ENCODE data around the gene UBA52. TPM values are rescaled to one million over a fixed set of nuclear protein-coding genes. Genes with fewer than 3 reads are reported as not detected.

UBA52 gene
- 1,020 to 1,245 TPM (median 1,197 TPM) in 5 replicates for total RNA-seq (2022; extraction: Qiagen RNA extraction)

GRCh38 chr19:18571564-18572344, at the start of gene UBA52:
TSS of gene UBA52 (plus strand) at chr19:18571857. CDS start at chr19:18573301, 1,444 bp downstream.

GRCh38 chr19:18542941-18543813, 28.5 kb upstream of the UBA52 start, which contains the start of gene FKBP8:
TSS of gene FKBP8 (minus strand) at chr19:18543573. CDS start at chr19:18541970, 1,603 bp downstream.

GRCh38 chr19:18557411-18558201, 14.1 kb upstream of the UBA52 start, which contains the start of gene KXD1:
TSS of gene KXD1 (plus strand) at chr19:18557870. CDS start at chr19:18562057, 4,187 bp downstream.

GRCh38 chr19:18588611-18589379, 17.1 kb downstream of the UBA52 start, which contains the start of gene REX1BD:
TSS of gene REX1BD (plus strand) at chr19:18588798. CDS start at chr19:18588802, 4 bp downstream.

DNA sequence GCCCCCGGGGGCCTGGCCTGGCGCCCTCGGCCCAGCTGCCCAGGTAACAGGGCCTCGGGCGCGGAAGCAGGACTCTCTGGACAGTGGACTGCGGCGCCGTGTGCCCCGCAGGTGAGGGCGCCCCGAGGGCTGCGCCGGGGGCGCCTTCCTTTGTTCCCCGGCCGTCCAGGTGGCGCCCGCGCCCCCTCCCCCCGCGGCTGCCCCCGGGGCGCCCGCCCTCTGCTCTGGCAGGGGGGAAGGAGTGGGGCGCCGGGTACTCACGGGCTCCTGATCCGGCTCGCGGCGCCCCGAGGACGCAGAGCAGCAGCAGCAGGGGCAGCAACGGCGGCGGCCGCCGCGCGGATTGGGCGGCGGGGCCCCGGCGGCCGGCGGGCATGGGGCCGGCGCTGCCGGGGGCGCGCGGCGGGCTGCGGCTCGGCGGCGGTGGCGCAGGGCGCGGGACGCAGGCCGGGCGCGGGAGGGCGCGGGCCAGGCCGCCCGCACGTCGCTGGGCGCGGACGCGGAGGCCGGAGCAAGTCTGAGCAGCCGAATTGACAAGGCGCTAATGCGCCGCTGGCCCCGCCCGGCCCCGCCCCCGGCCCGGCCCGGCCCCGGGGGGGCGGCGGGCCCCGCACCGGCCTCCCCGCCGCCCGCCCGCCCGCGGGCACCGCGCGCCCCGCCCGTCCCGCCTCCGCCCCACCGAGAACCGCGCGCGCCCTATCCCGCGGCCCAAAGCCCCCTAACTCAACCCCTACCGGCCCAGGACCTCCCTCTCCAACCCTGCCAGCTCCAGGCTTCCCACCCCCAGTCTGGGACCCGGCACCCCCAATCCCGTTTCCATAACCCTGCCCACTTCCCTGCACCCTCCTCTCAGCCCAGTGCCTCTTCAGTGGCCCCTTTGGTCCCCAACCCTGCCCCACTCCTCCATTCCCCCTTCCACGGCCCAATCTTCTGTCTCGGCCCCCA, 34.9 kb downstream of the UBA52 start, which contains the start of gene CRLF1:
CRLF1 (minus strand) TSS at position 519 of the 945 bp plus-strand sequence; CDS start at position 376, 143 bp downstream.

DNA sequence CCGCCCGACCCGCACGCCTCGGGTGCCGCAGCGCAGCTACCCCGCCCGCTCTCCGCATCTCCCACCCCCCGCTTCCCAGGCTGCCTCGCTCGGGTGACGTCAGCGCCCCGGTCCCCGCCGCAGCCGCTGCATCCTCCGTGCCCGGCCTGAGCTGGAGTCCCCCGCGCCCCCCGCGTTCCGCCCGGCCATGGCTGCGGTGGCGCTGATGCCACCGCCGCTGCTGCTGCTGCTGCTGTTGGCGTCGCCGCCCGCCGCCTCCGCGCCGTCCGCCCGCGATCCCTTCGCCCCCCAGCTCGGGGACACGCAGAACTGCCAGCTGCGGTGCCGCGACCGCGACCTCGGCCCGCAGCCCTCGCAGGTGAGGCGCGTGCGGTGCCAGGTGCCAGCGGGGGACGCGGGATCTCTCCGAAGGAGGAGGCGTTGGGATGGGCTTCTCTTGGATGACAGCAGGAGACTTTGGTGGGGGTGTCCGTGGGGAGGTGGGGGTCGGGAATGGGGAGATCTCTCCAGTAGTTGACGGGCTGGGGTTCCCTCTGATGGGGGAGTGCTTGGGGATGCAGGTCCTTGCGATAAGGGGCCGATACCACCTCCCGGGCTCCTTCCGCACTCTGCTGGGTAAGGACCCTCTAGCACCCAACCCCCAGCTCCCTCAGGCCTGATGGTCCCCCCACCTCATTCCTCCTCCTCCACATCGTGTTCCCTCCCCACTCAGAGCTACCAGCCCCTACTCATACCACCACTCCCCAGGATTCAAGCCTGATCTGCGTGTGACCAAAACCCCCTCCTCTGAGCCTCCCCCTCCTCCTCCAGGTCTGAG, 41.3 kb downstream of the UBA52 start, which contains the start of gene TMEM59L:
TMEM59L (plus strand) TSS at position 99 of the 817 bp plus-strand sequence; CDS start at position 188, 89 bp downstream.

Other genes with a start within 250 kb of the UBA52 start
- gene LSM4, start 248.8 kb upstream of the UBA52 start, total RNA-seq (2022; extraction: Qiagen RNA extraction): 199 to 254 TPM (median 241 TPM) in 5 replicates
- 2.1 to 3.4 TPM (median 3.0 TPM) in 5 replicates for gene PGPEP1, start 231.3 kb upstream of the UBA52 start, total RNA-seq (2022; extraction: Qiagen RNA extraction)
- gene GDF15, start 185.7 kb upstream of the UBA52 start, total RNA-seq (2022; extraction: Qiagen RNA extraction): 26.2 to 63.2 TPM (median 48.3 TPM) in 5 replicates
- not detected in 5 replicates for gene LRRC25, start 174.2 kb upstream of the UBA52 start, total RNA-seq (2022; extraction: Qiagen RNA extraction)
- gene SSBP4, start 152.5 kb upstream of the UBA52 start, total RNA-seq (2022; extraction: Qiagen RNA extraction): 40.6 to 63.0 TPM (median 53.8 TPM) in 5 replicates
- 25.9 to 47.4 TPM (median 43.7 TPM) in 5 replicates for gene ISYNA1, start 133.7 kb upstream of the UBA52 start, total RNA-seq (2022; extraction: Qiagen RNA extraction)
- 3.5 to 5.9 TPM (median 5.1 TPM) in 5 replicates for gene ELL, start 49.8 kb upstream of the UBA52 start, total RNA-seq (2022; extraction: Qiagen RNA extraction)
- 116 to 162 TPM (median 158 TPM) in 5 replicates for gene FKBP8, start 28.3 kb upstream of the UBA52 start, total RNA-seq (2022; extraction: Qiagen RNA extraction)
- gene KXD1, start 14.0 kb upstream of the UBA52 start, total RNA-seq (2022; extraction: Qiagen RNA extraction): 84.8 to 109 TPM (median 104 TPM) in 5 replicates
- gene REX1BD, start 16.9 kb downstream of the UBA52 start, total RNA-seq (2022; extraction: Qiagen RNA extraction): 36.5 to 63.0 TPM (median 58.2 TPM) in 5 replicates
- 2.5 to 6.0 TPM (median 4.5 TPM) in 5 replicates for gene CRLF1, start 34.9 kb downstream of the UBA52 start, total RNA-seq (2022; extraction: Qiagen RNA extraction)
- 3.9 to 6.7 TPM (median 5.9 TPM) in 5 replicates for gene TMEM59L, start 41.0 kb downstream of the UBA52 start, total RNA-seq (2022; extraction: Qiagen RNA extraction)
- gene KLHL26, start 65.2 kb downstream of the UBA52 start, total RNA-seq (2022; extraction: Qiagen RNA extraction): 2.2 to 4.2 TPM (median 3.3 TPM) in 5 replicates
- 3.4 to 5.5 TPM (median 4.2 TPM) in 5 replicates for gene CRTC1, start 111.8 kb downstream of the UBA52 start, total RNA-seq (2022; extraction: Qiagen RNA extraction)
- 0.04 to 0.06 TPM (median 0.05 TPM) in 4 of 5 replicates, not detected in the other for gene COMP, start 219.4 kb downstream of the UBA52 start, total RNA-seq (2022; extraction: Qiagen RNA extraction)